H9 (cell line): ENCODE data around the gene EEF1AKMT3. TPM values are rescaled to one million over a fixed set of nuclear protein-coding genes. Genes with fewer than 3 reads are reported as not detected.

Experiments used
- DNase-seq: peaks from one replicate; pipeline ENCODE4 v3.0.0-alpha.2; 2017
- H2AFZ ChIP-seq: one replicate; pipeline ENCODE4 v1.6.1; 2013; ENCODE audit warnings: mild to moderate bottlenecking, low read length, control low read depth, moderate library complexity
- H2AK5ac ChIP-seq: 2 replicates; pipeline ENCODE4 v1.6.1; 2013; ENCODE audit warnings: low read length, control low read depth, mixed read lengths; ENCODE audit not compliant: insufficient read length
- H2BK120ac ChIP-seq: one replicate; pipeline ENCODE4 v1.6.1; 2013; ENCODE audit warnings: low read depth, mild to moderate bottlenecking, low read length, control low read depth, inconsistent platforms; ENCODE audit not compliant: poor library complexity, severe bottlenecking
- H2BK12ac ChIP-seq: 2 replicates; pipeline ENCODE4 v1.6.1; 2013; ENCODE audit warnings: low read length, control low read depth, mixed read lengths, low read depth; ENCODE audit not compliant: insufficient read length
- H2BK15ac ChIP-seq: 2 replicates; pipeline ENCODE4 v1.6.1; 2013; ENCODE audit warnings: low read depth, low read length, control low read depth
- H2BK20ac ChIP-seq: one replicate; pipeline ENCODE4 v1.6.1; 2013; ENCODE audit warnings: low read depth, mild to moderate bottlenecking, low read length, control low read depth, inconsistent platforms; ENCODE audit not compliant: poor library complexity, severe bottlenecking
- H2BK5ac ChIP-seq: 2 replicates; pipeline ENCODE4 v1.6.1; 2013; ENCODE audit warnings: low read length, control low read depth, mixed read lengths; ENCODE audit not compliant: insufficient read length
- H3K14ac ChIP-seq: 2 replicates; pipeline ENCODE4 v1.6.1; 2013; ENCODE audit warnings: low read length, control low read depth; ENCODE audit not compliant: insufficient read depth
- H3K18ac ChIP-seq: 2 replicates; pipeline ENCODE4 v1.6.1; 2013; ENCODE audit warnings: low read depth, mild to moderate bottlenecking, mixed read lengths, low read length, control low read depth; ENCODE audit not compliant: insufficient read length
- H3K23ac ChIP-seq: 2 replicates; pipeline ENCODE4 v1.6.1; 2013; ENCODE audit warnings: low read length, control low read depth, mixed read lengths, low read depth; ENCODE audit not compliant: insufficient read length
- H3K23me2 ChIP-seq: 2 replicates; pipeline ENCODE4 v1.6.1; 2013; ENCODE audit warnings: low read depth, mild to moderate bottlenecking, mixed read lengths, low read length, control low read depth; ENCODE audit not compliant: insufficient read length, poor library complexity, severe bottlenecking
- H3K27ac ChIP-seq: 2 replicates; pipeline ENCODE4 v1.5.1; 2013; ENCODE audit warnings: low read length, control low read depth, mixed read lengths, low read depth; ENCODE audit not compliant: insufficient read length
- H3K27me3 ChIP-seq: 2 replicates; pipeline ENCODE4 v1.6.1; 2013; ENCODE audit warnings: low read length, control low read depth, inconsistent platforms; ENCODE audit not compliant: insufficient read depth
- H3K4ac ChIP-seq: 2 replicates; pipeline ENCODE4 v1.6.1; 2013; ENCODE audit warnings: low read depth, mild to moderate bottlenecking, control low read depth, inconsistent platforms, low read length, moderate library complexity
- H3K4me1 ChIP-seq: 2 replicates; pipeline ENCODE4 v1.6.1; 2013; ENCODE audit warnings: low read length, control low read depth, inconsistent platforms; ENCODE audit not compliant: insufficient read depth
- H3K4me2 ChIP-seq: 2 replicates; pipeline ENCODE4 v1.6.1; 2013; ENCODE audit warnings: low read length, control low read depth, mixed read lengths; ENCODE audit not compliant: insufficient read length, insufficient read depth
- H3K56ac ChIP-seq: 2 replicates; pipeline ENCODE4 v1.6.1; 2013; ENCODE audit warnings: low read depth, mild to moderate bottlenecking, mixed read lengths, low read length, control low read depth; ENCODE audit not compliant: insufficient read length
- H3K79me1 ChIP-seq: 2 replicates; pipeline ENCODE4 v1.6.1; 2013; ENCODE audit warnings: low read depth, mild to moderate bottlenecking, moderate library complexity, low read length, control low read depth, inconsistent platforms; ENCODE audit not compliant: insufficient read depth, poor library complexity, severe bottlenecking
- H3K79me2 ChIP-seq: 2 replicates; pipeline ENCODE4 v1.6.1; 2013; ENCODE audit warnings: low read length, control low read depth, inconsistent platforms; ENCODE audit not compliant: insufficient read depth
- H3K9ac ChIP-seq: 2 replicates; pipeline ENCODE4 v1.6.1; 2013; ENCODE audit warnings: low read length, control low read depth, mixed read lengths; ENCODE audit not compliant: insufficient read length; ENCODE audit errors: extremely low read depth
- H3K9me3 ChIP-seq: one replicate; pipeline ENCODE4 v1.6.1; 2013; ENCODE audit warnings: low read depth, low read length, inconsistent platforms; ENCODE audit not compliant: control insufficient read depth
- H3T11ph ChIP-seq: one replicate; pipeline ENCODE4 v1.6.1; 2013; ENCODE audit warnings: mild to moderate bottlenecking, low read length, control low read depth, inconsistent platforms
- H4K20me1 ChIP-seq: one replicate; pipeline ENCODE4 v1.6.1; 2013; ENCODE audit not compliant: control insufficient read depth, insufficient read length, insufficient read depth
- H4K5ac ChIP-seq: 2 replicates; pipeline ENCODE4 v1.6.1; 2013; ENCODE audit warnings: low read depth, mild to moderate bottlenecking, mixed read lengths, low read length, control low read depth; ENCODE audit not compliant: insufficient read length
- H4K8ac ChIP-seq: replicated peaks from 2 replicates; pipeline ENCODE4 v1.6.1; 2013; ENCODE audit warnings: low read length, control low read depth, mixed read lengths, low read depth; ENCODE audit not compliant: insufficient read length
- H4K91ac ChIP-seq: 2 replicates; pipeline ENCODE4 v1.6.1; 2013; ENCODE audit warnings: low read depth, mild to moderate bottlenecking, moderate library complexity, mixed read lengths, low read length, control low read depth; ENCODE audit not compliant: insufficient read length
- H3K27ac Mint-ChIP-seq, 3 experiments: 2 replicates in 2 of 3; 3 replicates in 1 of 3; pipeline ENCODE4 v1.8.0; 2020 to 2021; ENCODE audit warnings: mixed read lengths in 3 of 3, mild to moderate bottlenecking in 1 of 3, moderate library complexity in 1 of 3
- H3K27me3 Mint-ChIP-seq: 2 replicates; pipeline ENCODE4 v1.8.0; 2021; ENCODE audit warnings: low read depth, mild to moderate bottlenecking, moderate library complexity, mixed read lengths
- H3K36me3 Mint-ChIP-seq, 3 experiments: 2 replicates in 2 of 3; 3 replicates in 1 of 3; pipeline ENCODE4 v1.8.0; 2020 to 2021; ENCODE audit warnings: low read depth in 3 of 3, mixed read lengths in 3 of 3; ENCODE audit not compliant: insufficient read depth in 1 of 3
- H3K4me1 Mint-ChIP-seq, 2 experiments: 2 replicates each; pipeline ENCODE4 v1.8.0; 2020; ENCODE audit warnings: mixed read lengths in 2 of 2
- H3K4me3 Mint-ChIP-seq, 2 experiments: 2 replicates in 1 of 2; 3 replicates in 1 of 2; pipeline ENCODE4 v1.8.0; 2020 to 2021; ENCODE audit warnings: mild to moderate bottlenecking in 2 of 2, mixed read lengths in 2 of 2, moderate library complexity in 1 of 2
- H3K9me3 Mint-ChIP-seq, 2 experiments: 2 replicates in 1 of 2; 3 replicates in 1 of 2; pipeline ENCODE4 v1.8.0; 2020; ENCODE audit warnings: mild to moderate bottlenecking in 2 of 2, mixed read lengths in 2 of 2, moderate library complexity in 1 of 2
- WGBS: extraction: QIAGEN DNeasy Blood & Tissue Kit; methylation state at CpG from one replicate; pipeline ENCODE4 v1.1.7; 2013; ENCODE audit warnings: missing lambda C conversion rate, low lambda C conversion rate, mixed read lengths; ENCODE audit not compliant: insufficient read length; ENCODE audit errors: extremely low coverage; 5-methylcytosine and 5-hydroxymethylcytosine counted together
- microRNA-seq: library from miRNA; unstranded; fragments of <30 nt; microRNA quantifications from one replicate; pipeline ENCODE4, GENCODE V29; 2020; ENCODE audit warnings: borderline microRNAs expressed
- total RNA-seq: library from RNA; stranded (reverse); gene quantifications from 2 replicates; pipeline ENCODE4 v1.2.1, GENCODE V29; 2021
- TF ChIP-seq, protein P1 (sequence below): fragments of 200-600 bp; sonication (generic); conservative IDR thresholded peaks from 3 replicates; pipeline ENCODE4 v1.8.0; 2021; ENCODE audit warnings: antibody characterized with exemption, mild to moderate bottlenecking

The EEF1AKMT3 gene
- total RNA-seq, 1 experiment from 2014 or later: 2.9 TPM

- H3T11ph ChIP-seq: no peak overlapping the region
- Mint-ChIP-seq H3K9me3 (no peaks in the 10 kb centered on the region), H3K36me3 (peaks cover 27 to 42% (median 40%) of the 10 kb centered on the region in 3 experiments), H3K27me3 (no peaks in the 10 kb centered on the region), H3K4me1 (peaks cover 28 to 41% of the 10 kb centered on the region in 2 experiments), H3K4me3 (0 out of 5 replicates have a peak overlapping the region, but pooled peaks of 1 of the 2 experiments have one; percentile 14), H3K27ac (peak overlapping the region; percentile 84 to 85 (median 85); a peak in 5 of 7 replicates)
- DNase-seq: no peak
- no peak overlapping the region for H3K18ac ChIP-seq
- no peaks in the 10 kb centered on the region for H3K27me3 ChIP-seq
- H3K4ac ChIP-seq: no peak overlapping the region
- H3K23me2 ChIP-seq: no peaks in the 10 kb centered on the region
- H2BK12ac ChIP-seq: no peak overlapping the region
- no peak overlapping the region for H3K9ac ChIP-seq
- TF ChIP-seq, protein P1, sequence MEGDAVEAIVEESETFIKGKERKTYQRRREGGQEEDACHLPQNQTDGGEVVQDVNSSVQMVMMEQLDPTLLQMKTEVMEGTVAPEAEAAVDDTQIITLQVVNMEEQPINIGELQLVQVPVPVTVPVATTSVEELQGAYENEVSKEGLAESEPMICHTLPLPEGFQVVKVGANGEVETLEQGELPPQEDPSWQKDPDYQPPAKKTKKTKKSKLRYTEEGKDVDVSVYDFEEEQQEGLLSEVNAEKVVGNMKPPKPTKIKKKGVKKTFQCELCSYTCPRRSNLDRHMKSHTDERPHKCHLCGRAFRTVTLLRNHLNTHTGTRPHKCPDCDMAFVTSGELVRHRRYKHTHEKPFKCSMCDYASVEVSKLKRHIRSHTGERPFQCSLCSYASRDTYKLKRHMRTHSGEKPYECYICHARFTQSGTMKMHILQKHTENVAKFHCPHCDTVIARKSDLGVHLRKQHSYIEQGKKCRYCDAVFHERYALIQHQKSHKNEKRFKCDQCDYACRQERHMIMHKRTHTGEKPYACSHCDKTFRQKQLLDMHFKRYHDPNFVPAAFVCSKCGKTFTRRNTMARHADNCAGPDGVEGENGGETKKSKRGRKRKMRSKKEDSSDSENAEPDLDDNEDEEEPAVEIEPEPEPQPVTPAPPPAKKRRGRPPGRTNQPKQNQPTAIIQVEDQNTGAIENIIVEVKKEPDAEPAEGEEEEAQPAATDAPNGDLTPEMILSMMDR: no peak
- H3K27ac ChIP-seq: no peak overlapping the region
- H4K8ac ChIP-seq: no peak overlapping the region
- H3K4me1 ChIP-seq: peaks cover 12% of the 10 kb centered on the region; the same call in 1 of the 2 replicates
- no peak overlapping the region for H4K91ac ChIP-seq
- WGBS: no CpG with 5 or more reads among the region's 2 CpGs
- H2AK5ac ChIP-seq: no peak overlapping the region
- H3K9me3 ChIP-seq: no peaks in the 10 kb centered on the region
- no peak overlapping the region for H4K5ac ChIP-seq
- H2BK15ac ChIP-seq: no peak overlapping the region
- H3K4me2 ChIP-seq: no peak overlapping the region
- H3K79me2 ChIP-seq: peaks cover 13% of the 10 kb centered on the region; the same call in 1 of the 2 replicates
- H3K79me1 ChIP-seq: peaks cover 6% of the 10 kb centered on the region
- H3K14ac ChIP-seq: no peak overlapping the region
- no peak overlapping the region for H2AFZ ChIP-seq
- no peak overlapping the region for H2BK5ac ChIP-seq
- no peak overlapping the region for H2BK120ac ChIP-seq
- no peak overlapping the region for H3K23ac ChIP-seq
- no peak overlapping the region for H2BK20ac ChIP-seq
- H4K20me1 ChIP-seq: no peaks in the 10 kb centered on the region
- no peak overlapping the region for H3K56ac ChIP-seq
These were observed 58.0 kb downstream of the EEF1AKMT3 start for GRCh38 chr12:57830393-57830792.

Small RNAs within 50 kb of the gene (microRNA-seq; reads per million reads assigned to microRNA genes)
- gene MIR26A2 (6.6 reads per million, percentile 39 among the genes with 10 or more reads in this experiment), gene MIR6759 (not detected)

Other genes with a start within 250 kb of the EEF1AKMT3 start
- gene MBD6, start 249.8 kb upstream of the EEF1AKMT3 start, total RNA-seq: 66.0 and 66.8 TPM in 2 replicates
- gene DCTN2, start 225.4 kb upstream of the EEF1AKMT3 start, total RNA-seq: 96.6 and 97.7 TPM in 2 replicates
- gene KIF5A, start 222.6 kb upstream of the EEF1AKMT3 start, total RNA-seq: 17.7 and 18.5 TPM in 2 replicates
- gene PIP4K2C, start 181.4 kb upstream of the EEF1AKMT3 start, total RNA-seq: 37.1 and 40.7 TPM in 2 replicates
- 65.2 and 67.5 TPM in 2 replicates for gene DTX3, start 167.8 kb upstream of the EEF1AKMT3 start, total RNA-seq
- 22.6 and 24.4 TPM in 2 replicates for gene ARHGEF25, start 161.2 kb upstream of the EEF1AKMT3 start, total RNA-seq
- gene B4GALNT1, start 139.4 kb upstream of the EEF1AKMT3 start, total RNA-seq: 2.3 and 2.6 TPM in 2 replicates
- gene OS9, start 78.5 kb upstream of the EEF1AKMT3 start, total RNA-seq: 111 and 112 TPM in 2 replicates
- 4.6 and 5.3 TPM in 2 replicates for gene AGAP2, start 33.9 kb upstream of the EEF1AKMT3 start, total RNA-seq
- 18.8 and 20.0 TPM in 2 replicates for gene TSPAN31, start 27.6 kb upstream of the EEF1AKMT3 start, total RNA-seq
- 217 and 218 TPM in 2 replicates for gene CDK4, start 20.3 kb upstream of the EEF1AKMT3 start, total RNA-seq
- 20.5 and 20.9 TPM in 2 replicates for gene MARCHF9, start 17.5 kb upstream of the EEF1AKMT3 start, total RNA-seq
- gene CYP27B1, start 5.5 kb upstream of the EEF1AKMT3 start, total RNA-seq: 6.1 and 6.5 TPM in 2 replicates
- gene METTL1, start 509 bp upstream of the EEF1AKMT3 start, total RNA-seq: 58.4 and 66.7 TPM in 2 replicates
- gene TSFM, start 10.2 kb downstream of the EEF1AKMT3 start, total RNA-seq: 50.2 and 53.3 TPM in 2 replicates
- 1.9 and 2.2 TPM in 2 replicates for gene AVIL, start 46.1 kb downstream of the EEF1AKMT3 start, total RNA-seq
- gene CTDSP2, start 74.1 kb downstream of the EEF1AKMT3 start, total RNA-seq: 97.5 and 103 TPM in 2 replicates
- gene ATP23, start 169.0 kb downstream of the EEF1AKMT3 start, total RNA-seq: 4.7 and 5.1 TPM in 2 replicates